GM23248 (cell line): Measurements from ENCODE around the gene MTRF1. TPM values are rescaled to one million over a fixed set of nuclear protein-coding genes. Genes with fewer than 3 reads are reported as not detected.

ENCODE experiments used
- DNase-seq: peaks from one replicate; pipeline ENCODE4 v3.0.0-alpha.2; 2015
- H2AFZ ChIP-seq: fragments of 200-600 bp; sonication (generic); 2 replicates; pipeline ENCODE4 v1.6.1; 2016; ENCODE audit warnings: antibody characterized with exemption
- H3F3A ChIP-seq: fragments of 200-600 bp; sonication (generic); 2 replicates; pipeline ENCODE4 v1.6.1; 2016; ENCODE audit warnings: mild to moderate bottlenecking, antibody characterized with exemption, mixed run types; ENCODE audit not compliant: insufficient read depth
- H3K27ac ChIP-seq: fragments of 200-600 bp; sonication (generic); 2 replicates; pipeline ENCODE4 v1.5.1; 2016; ENCODE audit warnings: mild to moderate bottlenecking
- H3K27me3 ChIP-seq: fragments of 200-600 bp; sonication (generic); replicated peaks from 2 replicates; pipeline ENCODE4 v1.6.1; 2016; ENCODE audit warnings: mild to moderate bottlenecking; ENCODE audit not compliant: insufficient read depth
- H3K36me3 ChIP-seq: fragments of 200-600 bp; sonication (generic); 2 replicates; pipeline ENCODE4 v1.6.1; 2016; ENCODE audit warnings: low read depth, mild to moderate bottlenecking
- H3K4me1 ChIP-seq: fragments of 200-600 bp; sonication (generic); 2 replicates; pipeline ENCODE4 v1.6.1; 2016; ENCODE audit warnings: mild to moderate bottlenecking; ENCODE audit not compliant: insufficient read depth
- H3K4me2 ChIP-seq: fragments of 200-600 bp; sonication (generic); one replicate; pipeline ENCODE4 v1.6.1; 2016; ENCODE audit warnings: mild to moderate bottlenecking; ENCODE audit not compliant: unreplicated experiment
- H3K4me3 ChIP-seq: fragments of 200-600 bp; sonication (generic); 2 replicates; pipeline ENCODE4 v1.5.1; 2016; ENCODE audit warnings: mild to moderate bottlenecking
- H3K79me2 ChIP-seq: fragments of 200-600 bp; sonication (generic); 2 replicates; pipeline ENCODE4 v1.6.1; 2016; ENCODE audit warnings: mild to moderate bottlenecking; ENCODE audit not compliant: insufficient read depth
- H3K9ac ChIP-seq: fragments of 200-600 bp; sonication (generic); 2 replicates; pipeline ENCODE4 v1.6.1; 2016; ENCODE audit warnings: mild to moderate bottlenecking
- H3K9me2 ChIP-seq: fragments of 200-600 bp; sonication (generic); 2 replicates; pipeline ENCODE4 v1.6.1; 2016; ENCODE audit warnings: mixed run types, mild to moderate bottlenecking, moderate library complexity; ENCODE audit not compliant: insufficient read depth
- H3K9me3 ChIP-seq: fragments of 200-600 bp; sonication (generic); one replicate; pipeline ENCODE4 v1.6.1; 2017; ENCODE audit warnings: low read depth
- H4K20me1 ChIP-seq: fragments of 200-600 bp; sonication (generic); 2 replicates; pipeline ENCODE4 v1.6.0; 2016; ENCODE audit not compliant: insufficient read depth
- EZH2 ChIP-seq: fragments of 200-600 bp; sonication (generic); IDR thresholded peaks from 2 replicates; pipeline ENCODE4 v1.6.1; 2018; ENCODE audit warnings: antibody characterized with exemption, mild to moderate bottlenecking; ENCODE audit not compliant: insufficient read depth, poor library complexity, severe bottlenecking
- EZH2phosphoT487 ChIP-seq: fragments of 200-600 bp; sonication (generic); IDR thresholded peaks from 2 replicates; pipeline ENCODE4 v1.6.1; 2018; ENCODE audit warnings: antibody characterized with exemption, moderate library complexity, mild to moderate bottlenecking, low read depth; ENCODE audit not compliant: insufficient read depth
- WGBS, 2 experiments: methylation state at CpG; one replicate each; pipeline ENCODE4 v1.1.6; 2015 to 2017; ENCODE audit warnings: low lambda C conversion rate in 2 of 2, low coverage in 1 of 2; ENCODE audit errors: missing lambda C conversion rate in 2 of 2; 5-methylcytosine and 5-hydroxymethylcytosine counted together
- in situ Hi-C: fragments of 300-500 bp; cut with MboI; formaldehyde crosslinking; loops from 2 replicates; pipeline ENCODE4 v1.15.0; 2020
- polyA plus RNA-seq: library from polyadenylated mRNA; unstranded; fragments of >200 nt; fragmentation: Nextera tagmentation; extraction: Ambion mirVana; gene quantifications from 2 replicates; pipeline ENCODE4 v1.2.1, GENCODE V29; 2016
- total RNA-seq: library from RNA; depleted of rRNA; stranded (reverse); fragments of >200 nt; shearing (Covaris generic); gene quantifications from 2 replicates; pipeline ENCODE4 v1.2.3, GENCODE V29; 2014; rRNA removed

MTRF1 gene
- 10.5 and 17.1 TPM in 2 replicates for total RNA-seq
- 10.3 and 11.2 TPM in 2 replicates for polyA plus RNA-seq

DNA sequence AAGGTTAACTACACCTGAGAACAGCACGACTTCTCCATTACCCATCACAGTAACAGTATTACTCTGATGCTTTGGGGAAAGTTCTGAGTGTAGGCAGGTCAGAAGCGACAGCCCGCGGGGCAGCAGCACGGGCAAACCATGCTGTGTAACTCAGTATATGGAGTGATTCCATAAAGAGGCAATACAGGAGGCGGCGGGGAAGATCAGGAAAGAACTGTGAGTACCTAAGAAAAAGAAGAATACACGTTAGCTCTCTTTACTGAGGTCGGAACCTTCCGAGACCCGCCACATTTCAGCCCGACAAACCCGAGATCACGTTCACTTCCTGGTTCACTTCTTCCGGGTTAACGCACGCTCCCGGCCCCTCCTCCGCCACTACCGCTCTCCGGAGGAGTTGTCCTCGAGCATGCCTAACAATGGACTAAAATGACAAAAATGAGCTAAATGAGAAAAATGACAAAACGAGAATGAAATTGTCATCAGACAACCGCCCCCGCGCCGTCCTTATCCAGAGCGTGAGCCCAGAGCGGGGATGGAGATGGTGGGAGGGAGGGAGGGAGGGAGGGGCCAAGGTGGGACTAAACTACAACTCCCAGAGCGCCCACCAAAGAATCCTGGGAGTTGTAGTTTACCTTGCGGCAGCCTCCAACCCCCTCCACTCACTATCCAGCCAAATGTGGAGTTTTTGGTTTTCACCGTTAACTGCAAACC, at the start of gene MTRF1:
MTRF1 (minus strand) TSS at position 316 of the 711 bp plus-strand sequence. CDS start 2,669 bp downstream, outside the sequence.
- in situ Hi-C loops = no loop called here
- Histone ChIP-seq H3K79me2 (peaks cover 10% of the 10 kb centered on the region), H3F3A (no peaks in the 10 kb centered on the region), H3K4me2 (peak within 1 kb of the TSS; percentile 81), H3K27ac (peak within 1 kb of the TSS; percentile 37), H3K36me3 (peaks cover 8% of the 10 kb centered on the region; the same call in 1 of the 2 replicates), H3K9me2 (no peaks in the 10 kb centered on the region), H3K9me3 (no peaks in the 10 kb centered on the region), H2AFZ (peak within 1 kb of the TSS; percentile 97), H3K27me3 (no peaks in the 10 kb centered on the region), H4K20me1 (no peaks in the 10 kb centered on the region), H3K9ac (peak within 1 kb of the TSS; percentile 84), H3K4me3 (peak within 1 kb of the TSS; percentile 92), H3K4me1 (0 out of 2 replicates have a peak, but pooled peaks cover 4% of the 10 kb centered on the region)
- 1% methylated on average over 31 to 32 of the region's 32 CpGs for WGBS, 2 experiments
- peak; percentile 88 for DNase-seq
- no peak for TF ChIP-seq EZH2phosphoT487
- TF ChIP-seq EZH2 = no peak

- H3K79me2 ChIP-seq = peaks cover 64% of the 10 kb centered on the region
- peak overlapping the region; percentile 93 for H3K4me3 ChIP-seq
- H4K20me1 ChIP-seq = no peaks in the 10 kb centered on the region; the same call in 1 of the 2 replicates
- H3K27ac ChIP-seq = 0 out of 2 replicates have a peak overlapping the region, but pooled peaks have one; percentile 82
- H3K9me2 ChIP-seq = no peaks in the 10 kb centered on the region
- 48 to 59% methylated on average over 5 of the region's 5 CpGs for WGBS, 2 experiments
- peak overlapping the region; percentile 100 for H3K4me2 ChIP-seq
- H3K9ac ChIP-seq = peak overlapping the region; percentile 85
- TF ChIP-seq EZH2phosphoT487 (no peak), EZH2 (no peak)
- no peak for DNase-seq
- no peaks in the 10 kb centered on the region for H3K27me3 ChIP-seq
- H2AFZ ChIP-seq = 0 out of 2 replicates have a peak overlapping the region, but pooled peaks have one; percentile 6
- H3K36me3 ChIP-seq = no peaks in the 10 kb centered on the region
- peaks cover 30% of the 10 kb centered on the region for H3K4me1 ChIP-seq
- in situ Hi-C loops = no loop called here
- no peaks in the 10 kb centered on the region for H3K9me3 ChIP-seq
- peaks cover 32% of the 10 kb centered on the region for H3F3A ChIP-seq
These were observed 49.7 kb upstream of the MTRF1 start for GRCh38 chr13:41313117-41313516.

- Histone ChIP-seq H3F3A (peaks cover 32% of the 10 kb centered on the region), H3K79me2 (peaks cover 55% of the 10 kb centered on the region), H3K36me3 (no peaks in the 10 kb centered on the region), H3K4me2 (peak overlapping the region; percentile 100), H3K9me3 (no peaks in the 10 kb centered on the region), H3K9me2 (no peaks in the 10 kb centered on the region), H2AFZ (peak overlapping the region; percentile 85), H3K27ac (peak overlapping the region; percentile 82), H3K9ac (peak overlapping the region; percentile 85), H3K4me3 (peak overlapping the region; percentile 93), H4K20me1 (no peaks in the 10 kb centered on the region; the same call in 1 of the 2 replicates), H3K27me3 (no peaks in the 10 kb centered on the region), H3K4me1 (peaks cover 30% of the 10 kb centered on the region)
- 0 to 1% methylated on average over 11 of the region's 11 CpGs for WGBS, 2 experiments
- DNase-seq = peak; percentile 68
- in situ Hi-C loops = no loop called here
- TF ChIP-seq EZH2phosphoT487 = no peak
- TF ChIP-seq EZH2 = no peak
These were observed 48.8 kb upstream of the MTRF1 start for GRCh38 chr13:41312176-41312500.

- peak overlapping the region; percentile 93 for H3K4me3 ChIP-seq
- peak overlapping the region; percentile 85 for H3K9ac ChIP-seq
- H2AFZ ChIP-seq = peak overlapping the region; percentile 85
- peaks cover 49% of the 10 kb centered on the region for H3K79me2 ChIP-seq
- TF ChIP-seq EZH2phosphoT487 (no peak), EZH2 (no peak)
- H3K27ac ChIP-seq = peak overlapping the region; percentile 82
- H3F3A ChIP-seq = peaks cover 34% of the 10 kb centered on the region
- 0 to 1% methylated on average over 69 to 73 of the region's 73 CpGs for WGBS, 2 experiments
- H3K9me2 ChIP-seq = no peaks in the 10 kb centered on the region
- peak; percentile 78 for DNase-seq
- no peaks in the 10 kb centered on the region for H3K9me3 ChIP-seq
- H3K4me2 ChIP-seq = peak overlapping the region; percentile 100
- no peaks in the 10 kb centered on the region for H3K36me3 ChIP-seq
- H3K4me1 ChIP-seq = peaks cover 30% of the 10 kb centered on the region
- H3K27me3 ChIP-seq = no peaks in the 10 kb centered on the region
- in situ Hi-C loops = no loop called here
- no peaks in the 10 kb centered on the region; the same call in 1 of the 2 replicates for H4K20me1 ChIP-seq
These were observed 48.2 kb upstream of the MTRF1 start for GRCh38 chr13:41311406-41312175.
